ENCODE data around the gene GRAP2.

Gene GRAP2

GRCh38 chr22:40014667-40015248 lies 113.9 kb downstream of the GRAP2 start:
- Histone ChIP-seq H3K4me1 (ENCODE audit: insufficient read depth, low read length) (peaks cover 10% of the 10 kb centered on the region), H3K36me3 (ENCODE audit: insufficient read depth, low read length) (peaks cover 2% of the 10 kb centered on the region; the same call in 1 of the 2 replicates), H3K9me3 (ENCODE audit: insufficient read depth, low read depth, low read length) (no peaks in the 10 kb centered on the region), H3K4me3 (ENCODE audit: low read length) (no peak overlapping the region), H3K9ac (ENCODE audit: low read depth, low read length) (no peak overlapping the region), H3K27ac (ENCODE audit: low read depth, low read length) (no peak overlapping the region), H3K27me3 (ENCODE audit: insufficient read depth, low read length) (no peaks in the 10 kb centered on the region)
- 95% methylated on average over 5 of the region's 5 CpGs for WGBS

- H3K4me1 ChIP-seq (ENCODE audit: insufficient read depth, low read length): peaks cover 3% of the 10 kb centered on the region
- no peaks in the 10 kb centered on the region for H3K27me3 ChIP-seq (ENCODE audit: insufficient read depth, low read length)
- H3K27ac ChIP-seq (ENCODE audit: low read depth, low read length): no peak overlapping the region
- no peak overlapping the region for H3K4me3 ChIP-seq (ENCODE audit: low read length)
- H3K9ac ChIP-seq (ENCODE audit: low read depth, low read length): no peak overlapping the region
- WGBS: 88% methylated on average over 10 of the region's 10 CpGs
- H3K9me3 ChIP-seq (ENCODE audit: insufficient read depth, low read depth, low read length): no peaks in the 10 kb centered on the region
- H3K36me3 ChIP-seq (ENCODE audit: insufficient read depth, low read length): peaks cover 5% of the 10 kb centered on the region
Observed at GRCh38 chr22:40015358-40015976, 114.6 kb downstream of the GRAP2 start.

- H3K9ac ChIP-seq (ENCODE audit: low read depth, low read length): no peak overlapping the region
- WGBS: 94% methylated on average over 6 of the region's 6 CpGs
- peaks cover 11% of the 10 kb centered on the region for H3K36me3 ChIP-seq (ENCODE audit: insufficient read depth, low read length)
- no peaks in the 10 kb centered on the region for H3K4me1 ChIP-seq (ENCODE audit: insufficient read depth, low read length)
- H3K9me3 ChIP-seq (ENCODE audit: insufficient read depth, low read depth, low read length): no peaks in the 10 kb centered on the region
- no peaks in the 10 kb centered on the region for H3K27me3 ChIP-seq (ENCODE audit: insufficient read depth, low read length)
- H3K4me3 ChIP-seq (ENCODE audit: low read length): no peak overlapping the region
- H3K27ac ChIP-seq (ENCODE audit: low read depth, low read length): no peak overlapping the region
Observed at GRCh38 chr22:40018051-40018450, 117.2 kb downstream of the GRAP2 start.

DNA sequence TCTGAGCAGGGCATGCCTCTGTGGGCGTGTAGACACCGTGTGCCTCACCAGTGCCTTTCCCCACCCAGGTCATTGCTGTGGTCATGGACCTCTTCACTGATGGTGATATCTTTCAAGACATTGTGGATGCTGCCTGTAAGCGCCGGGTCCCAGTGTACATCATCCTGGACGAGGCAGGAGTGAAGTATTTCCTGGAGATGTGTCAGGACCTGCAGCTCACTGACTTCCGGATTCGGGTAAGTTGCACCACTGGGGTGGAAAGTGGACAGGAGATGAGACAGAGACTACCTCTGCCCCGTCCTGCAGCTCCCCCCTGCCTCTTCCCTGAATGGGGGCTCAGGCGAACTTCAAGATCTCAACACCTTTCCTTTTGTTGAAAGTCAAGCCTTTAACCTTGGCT lies 118.2 kb downstream of the GRAP2 start:
- H3K27ac ChIP-seq (ENCODE audit: low read depth, low read length): no peak overlapping the region
- peaks cover 11% of the 10 kb centered on the region for H3K36me3 ChIP-seq (ENCODE audit: insufficient read depth, low read length)
- H3K27me3 ChIP-seq (ENCODE audit: insufficient read depth, low read length): no peaks in the 10 kb centered on the region
- H3K9ac ChIP-seq (ENCODE audit: low read depth, low read length): no peak overlapping the region
- H3K9me3 ChIP-seq (ENCODE audit: insufficient read depth, low read depth, low read length): no peaks in the 10 kb centered on the region
- no peaks in the 10 kb centered on the region for H3K4me1 ChIP-seq (ENCODE audit: insufficient read depth, low read length)
- no peak overlapping the region for H3K4me3 ChIP-seq (ENCODE audit: low read length)
- WGBS: 94% methylated on average over 9 of the region's 9 CpGs

- Histone ChIP-seq H3K4me1 (ENCODE audit: insufficient read depth, low read length) (peaks cover 4% of the 10 kb centered on the region; the same call in 1 of the 2 replicates), H3K9ac (ENCODE audit: low read depth, low read length) (no peak overlapping the region), H3K27me3 (ENCODE audit: insufficient read depth, low read length) (no peaks in the 10 kb centered on the region), H3K9me3 (ENCODE audit: insufficient read depth, low read depth, low read length) (no peaks in the 10 kb centered on the region), H3K27ac (ENCODE audit: low read depth, low read length) (no peak overlapping the region), H3K4me3 (ENCODE audit: low read length) (no peak overlapping the region), H3K36me3 (ENCODE audit: insufficient read depth, low read length) (peaks cover 11% of the 10 kb centered on the region)
- 95% methylated on average over 7 of the region's 7 CpGs for WGBS
Observed at GRCh38 chr22:40020956-40021355, 120.1 kb downstream of the GRAP2 start.

DNA sequence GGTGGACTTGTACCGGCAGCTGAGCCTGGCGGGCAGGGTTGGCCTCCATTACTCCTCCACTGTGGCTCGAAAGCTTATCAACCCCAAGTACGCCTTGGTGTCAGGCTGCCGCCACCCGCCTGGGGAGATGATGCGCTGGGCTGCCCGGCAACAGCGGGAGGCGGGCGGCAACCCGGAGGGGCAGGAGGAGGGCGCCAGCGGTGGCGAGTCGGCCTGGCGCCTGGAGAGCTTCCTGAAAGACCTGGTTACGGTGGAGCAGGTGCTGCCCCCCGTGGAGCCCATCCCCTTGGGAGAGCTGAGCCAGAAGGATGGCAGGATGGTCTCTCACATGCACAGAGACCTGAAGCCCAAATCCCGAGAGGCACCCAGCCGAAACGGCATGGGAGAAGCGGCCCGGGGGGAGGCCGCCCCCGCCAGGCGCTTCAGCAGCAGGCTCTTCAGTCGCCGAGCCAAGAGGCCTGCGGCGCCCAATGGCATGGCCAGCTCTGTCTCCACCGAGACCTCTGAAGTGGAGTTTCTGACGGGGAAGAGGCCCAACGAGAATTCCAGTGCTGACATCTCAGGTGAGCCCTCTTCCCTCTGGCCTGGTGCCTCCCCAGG lies 120.6 kb downstream of the GRAP2 start:
- Histone ChIP-seq H3K27ac (ENCODE audit: low read depth, low read length) (no peak overlapping the region), H3K9ac (ENCODE audit: low read depth, low read length) (no peak overlapping the region), H3K36me3 (ENCODE audit: insufficient read depth, low read length) (peaks cover 11% of the 10 kb centered on the region), H3K4me1 (ENCODE audit: insufficient read depth, low read length) (peaks cover 4% of the 10 kb centered on the region; the same call in 1 of the 2 replicates), H3K9me3 (ENCODE audit: insufficient read depth, low read depth, low read length) (no peaks in the 10 kb centered on the region), H3K27me3 (ENCODE audit: insufficient read depth, low read length) (no peaks in the 10 kb centered on the region), H3K4me3 (ENCODE audit: low read length) (no peak overlapping the region)
- 95% methylated on average over 34 of the region's 34 CpGs for WGBS

- Histone ChIP-seq H3K27me3 (ENCODE audit: insufficient read depth, low read length) (no peaks in the 10 kb centered on the region), H3K4me3 (ENCODE audit: low read length) (no peak overlapping the region), H3K9ac (ENCODE audit: low read depth, low read length) (no peak overlapping the region), H3K9me3 (ENCODE audit: insufficient read depth, low read depth, low read length) (no peaks in the 10 kb centered on the region), H3K36me3 (ENCODE audit: insufficient read depth, low read length) (peaks cover 11% of the 10 kb centered on the region), H3K27ac (ENCODE audit: low read depth, low read length) (no peak overlapping the region), H3K4me1 (ENCODE audit: insufficient read depth, low read length) (peaks cover 4% of the 10 kb centered on the region; the same call in 1 of the 2 replicates)
- WGBS: 92% methylated on average over 11 of the region's 11 CpGs
Observed at GRCh38 chr22:40022536-40023240, 121.8 kb downstream of the GRAP2 start.
